Measurements from ENCODE around the gene PRRT1.

- TF ChIP-seq, protein P1, sequence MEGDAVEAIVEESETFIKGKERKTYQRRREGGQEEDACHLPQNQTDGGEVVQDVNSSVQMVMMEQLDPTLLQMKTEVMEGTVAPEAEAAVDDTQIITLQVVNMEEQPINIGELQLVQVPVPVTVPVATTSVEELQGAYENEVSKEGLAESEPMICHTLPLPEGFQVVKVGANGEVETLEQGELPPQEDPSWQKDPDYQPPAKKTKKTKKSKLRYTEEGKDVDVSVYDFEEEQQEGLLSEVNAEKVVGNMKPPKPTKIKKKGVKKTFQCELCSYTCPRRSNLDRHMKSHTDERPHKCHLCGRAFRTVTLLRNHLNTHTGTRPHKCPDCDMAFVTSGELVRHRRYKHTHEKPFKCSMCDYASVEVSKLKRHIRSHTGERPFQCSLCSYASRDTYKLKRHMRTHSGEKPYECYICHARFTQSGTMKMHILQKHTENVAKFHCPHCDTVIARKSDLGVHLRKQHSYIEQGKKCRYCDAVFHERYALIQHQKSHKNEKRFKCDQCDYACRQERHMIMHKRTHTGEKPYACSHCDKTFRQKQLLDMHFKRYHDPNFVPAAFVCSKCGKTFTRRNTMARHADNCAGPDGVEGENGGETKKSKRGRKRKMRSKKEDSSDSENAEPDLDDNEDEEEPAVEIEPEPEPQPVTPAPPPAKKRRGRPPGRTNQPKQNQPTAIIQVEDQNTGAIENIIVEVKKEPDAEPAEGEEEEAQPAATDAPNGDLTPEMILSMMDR (conservative IDR thresholded peaks at IDR 0.05 in 1 of 2, IDR thresholded peaks at IDR 0.05 in 1 of 2; ENCODE audit: extremely low read depth in 1 of 2, insufficient read depth in 1 of 2, low read depth in 1 of 2, low read length in 2 of 2), result no peak
- no peak for TF ChIP-seq EZH2 (IDR thresholded peaks at IDR 0.05; ENCODE audit: borderline replicate concordance, low read length)
Observed at GRCh38 chr6:32158052-32158451, 6.3 kb upstream of the PRRT1 start.

Measured in mammary epithelial cell (primary cell).